Stimulated activated CD8-positive, alpha-beta memory T cell treated with anti-CD3 and anti-CD28 coated beads, Interleukin-2, amount 100 ng/mL, for 48 hours (primary cell): ENCODE results near the gene C19orf44.

Experiments
- DNase-seq, 2 donors: peaks; one replicate each; pipeline ENCODE4 v3.0.0-alpha.2; 2020; ENCODE audit warnings: low read depth in 2 of 2

The C19orf44 gene

DNA sequence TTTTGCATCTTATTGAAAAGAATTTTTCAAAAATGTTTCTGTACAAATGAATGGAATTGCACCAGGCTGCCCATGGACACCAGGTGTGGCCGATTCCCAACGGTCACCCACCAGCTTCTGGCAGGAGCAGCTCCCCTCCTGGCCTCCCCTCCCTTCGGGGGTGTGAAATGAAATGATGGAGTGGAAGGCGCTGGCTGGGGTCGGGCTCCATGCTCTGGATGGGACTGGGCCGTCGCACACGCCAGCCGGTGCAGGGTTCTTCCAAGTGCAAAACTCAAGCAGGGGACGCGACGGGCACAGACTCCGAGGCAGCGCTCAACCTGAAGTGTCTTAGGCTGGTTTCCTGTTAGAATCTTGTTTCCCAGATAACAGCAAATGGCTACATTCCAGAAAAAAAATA is 21.9 kb downstream of the C19orf44 start:
- no peak for DNase-seq

DNA sequence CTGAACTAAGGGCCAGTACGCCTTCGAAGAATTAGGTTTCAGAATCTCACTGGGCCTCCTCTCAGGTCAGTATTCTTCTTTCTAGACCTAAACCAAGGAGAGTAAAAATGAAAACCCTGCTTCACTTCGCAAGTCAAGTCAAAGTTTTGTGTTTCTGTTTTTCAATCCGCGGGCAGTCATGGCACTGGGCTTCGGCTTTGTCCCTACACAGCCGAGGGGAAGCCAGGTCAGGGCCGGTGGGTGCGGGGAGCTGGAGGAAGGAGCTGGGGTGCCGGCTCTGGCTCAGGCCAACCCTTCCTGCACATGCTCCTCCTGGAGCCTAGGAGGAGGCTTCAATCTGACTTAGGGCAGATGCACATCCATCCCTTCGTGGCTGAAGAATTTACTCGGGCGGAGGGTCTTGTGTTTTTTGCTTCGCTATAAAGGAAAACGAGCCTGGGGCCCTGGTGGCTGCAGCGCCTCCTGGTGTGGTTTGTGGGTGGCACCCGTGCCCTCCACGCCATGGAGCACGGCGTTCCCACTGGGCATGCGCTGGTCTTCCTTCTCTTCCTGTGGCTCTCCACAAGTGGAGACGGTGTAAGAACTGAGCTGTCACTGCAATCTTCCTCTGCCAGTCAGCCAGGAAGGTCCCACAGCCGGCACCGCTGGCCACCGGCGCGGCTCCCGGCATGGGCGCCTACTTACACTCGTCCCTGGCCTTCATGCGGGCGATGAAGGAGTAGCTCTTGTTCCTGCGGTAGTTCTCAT is 22.5 kb downstream of the C19orf44 start:
- DNase-seq, result no peak

- no peak for DNase-seq
Observed at GRCh38 chr19:16519230-16519687, 23.1 kb downstream of the C19orf44 start.

DNA sequence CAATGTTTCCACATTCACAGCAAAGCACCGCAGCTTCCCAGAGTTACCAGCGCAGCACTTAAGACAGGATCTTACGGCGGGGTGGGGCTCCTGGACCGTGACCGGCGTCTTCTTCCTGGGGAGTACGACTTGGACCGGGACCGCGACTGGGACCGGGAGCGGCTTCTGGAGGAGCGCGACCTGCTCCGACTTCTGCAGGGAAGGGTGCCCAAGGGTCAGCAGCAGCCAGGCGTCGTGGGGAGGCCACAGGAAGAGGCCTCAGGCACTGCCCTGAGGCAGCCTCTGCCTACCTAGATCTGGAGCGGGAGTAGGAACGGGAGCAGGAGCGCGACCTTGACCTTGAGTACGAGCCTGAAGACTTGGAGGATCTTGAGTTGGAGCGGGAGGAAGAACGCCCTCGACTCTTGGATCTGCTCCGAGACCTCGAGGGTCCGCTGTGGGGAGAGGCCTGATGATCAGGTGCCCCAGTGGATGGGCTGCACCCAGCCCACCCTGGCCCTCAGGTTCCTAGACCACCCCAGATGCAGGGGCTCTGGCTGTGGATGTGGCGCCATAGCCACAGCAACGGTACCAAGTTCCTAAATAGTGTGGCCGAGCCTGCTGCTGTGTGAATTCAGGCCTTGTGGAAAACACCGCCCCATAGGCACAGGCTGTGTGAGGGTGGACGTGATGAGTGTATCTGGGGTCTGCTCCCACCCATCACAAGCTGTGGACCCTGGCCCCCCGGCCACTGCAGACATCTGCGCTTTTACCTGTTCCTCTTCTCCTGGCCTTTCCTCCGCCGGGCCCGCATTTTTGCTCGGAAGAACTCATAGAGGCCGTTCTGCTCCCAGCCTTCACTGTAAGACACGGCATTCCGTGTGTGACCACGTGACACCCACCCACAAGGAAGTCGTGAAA is 24.1 kb downstream of the C19orf44 start:
- DNase-seq, result no peak

GRCh38 chr19:16520986-16521624 is 24.9 kb downstream of the C19orf44 start:
- no peak for DNase-seq

DNA sequence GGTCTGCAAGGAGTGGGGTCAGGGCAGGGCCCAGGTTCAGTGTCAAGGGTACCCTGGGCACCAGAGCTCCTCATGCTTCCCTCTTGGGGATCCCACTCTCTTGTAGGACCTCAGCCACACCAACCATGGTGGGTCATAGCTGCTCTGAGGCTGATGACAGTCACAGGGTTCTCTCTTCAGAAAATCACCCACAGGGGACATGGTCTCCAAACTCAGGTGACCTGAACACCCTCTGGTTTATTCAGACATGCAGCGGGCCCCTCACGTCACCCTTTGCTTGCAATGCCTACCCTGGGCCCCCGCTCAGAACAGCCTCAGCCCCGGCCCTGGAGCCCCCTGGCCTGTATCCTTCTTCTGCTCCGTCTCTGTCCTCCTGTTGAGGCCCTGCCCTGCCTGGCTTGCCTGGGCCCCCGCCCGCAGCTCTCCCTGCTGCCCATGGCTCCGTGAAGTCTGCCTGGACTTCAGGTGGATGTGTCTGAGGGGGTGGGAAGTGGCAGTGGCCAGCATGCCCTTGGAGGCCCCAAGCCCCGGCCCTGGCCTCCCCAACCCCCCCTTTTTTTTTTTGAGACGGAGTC is 25.6 kb downstream of the C19orf44 start:
- DNase-seq, result no peak

GRCh38 chr19:16522559-16523377 is 26.6 kb downstream of the C19orf44 start:
- DNase-seq, result no peak

DNA sequence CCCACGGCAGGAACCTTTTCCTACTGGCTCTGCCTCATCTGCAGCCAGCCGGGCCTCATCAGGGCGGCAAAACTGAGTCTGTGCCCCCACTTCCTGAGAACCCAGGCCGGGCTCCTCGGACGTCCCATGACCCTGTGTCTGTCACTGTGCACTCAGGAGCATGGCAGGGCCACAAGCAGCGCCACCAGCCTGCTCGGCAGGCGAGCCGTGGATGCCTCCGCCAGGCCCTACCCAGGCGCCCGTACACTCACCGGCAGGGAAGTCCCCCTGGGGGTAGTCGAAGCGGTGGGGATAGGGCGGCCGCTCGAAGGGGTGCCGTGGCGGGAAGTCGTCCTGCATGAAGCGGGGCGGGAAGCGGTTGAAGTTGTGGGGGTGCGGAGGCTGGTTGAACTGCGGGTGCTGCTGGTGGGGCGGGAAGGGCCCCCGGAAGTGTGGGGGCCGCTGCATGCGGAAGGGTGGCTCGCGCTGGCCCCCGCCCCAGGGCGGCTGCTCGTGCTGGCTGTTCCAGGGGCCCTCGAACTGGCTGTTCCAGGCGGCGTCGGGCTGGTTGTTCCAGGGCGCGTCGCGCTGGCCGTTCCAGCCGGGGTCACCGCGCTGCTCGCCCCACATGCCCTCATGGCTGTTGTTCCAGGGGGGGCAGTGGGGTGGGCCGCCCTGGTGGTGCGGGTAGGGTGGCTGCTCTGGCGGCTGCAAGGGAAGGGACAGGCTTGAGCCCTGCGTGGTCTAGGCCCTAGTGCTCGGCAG is 29.0 kb downstream of the C19orf44 start:
- no peak for DNase-seq

DNA sequence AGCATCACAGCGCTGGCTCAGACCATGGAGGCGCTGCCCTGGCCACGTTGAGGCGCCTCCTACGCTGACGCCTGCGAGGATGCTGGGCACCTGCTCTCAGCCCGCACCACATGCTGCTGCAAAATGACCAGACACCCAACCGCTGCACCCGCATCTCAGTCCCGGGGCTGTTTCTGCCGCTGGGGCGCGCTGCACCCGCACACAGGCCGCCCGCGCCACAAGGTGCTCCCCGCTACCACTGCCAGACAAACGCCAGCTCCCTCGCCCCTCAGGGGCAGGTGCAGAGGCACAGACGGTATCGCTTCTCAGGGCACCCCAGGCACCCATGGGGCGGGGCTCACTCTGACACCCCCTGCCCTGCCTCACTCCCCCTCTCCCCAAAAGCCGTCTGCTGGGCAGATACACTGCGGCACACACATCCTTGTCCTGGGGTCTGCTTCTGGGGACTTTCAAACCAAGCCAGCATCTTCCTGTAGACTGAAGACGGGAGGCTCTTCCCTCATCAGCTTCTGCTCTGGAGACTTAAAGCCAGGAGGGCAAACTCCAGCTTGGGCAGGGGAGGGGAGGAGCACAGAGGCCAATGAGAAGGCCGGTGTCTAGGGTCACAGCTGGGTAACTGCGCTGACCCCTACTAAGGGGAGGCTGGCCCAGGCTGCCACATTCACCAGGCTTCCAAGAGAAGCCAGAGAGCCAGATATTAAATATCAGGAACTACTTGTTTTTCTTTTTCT is 29.7 kb downstream of the C19orf44 start:
- no peak for DNase-seq

DNA sequence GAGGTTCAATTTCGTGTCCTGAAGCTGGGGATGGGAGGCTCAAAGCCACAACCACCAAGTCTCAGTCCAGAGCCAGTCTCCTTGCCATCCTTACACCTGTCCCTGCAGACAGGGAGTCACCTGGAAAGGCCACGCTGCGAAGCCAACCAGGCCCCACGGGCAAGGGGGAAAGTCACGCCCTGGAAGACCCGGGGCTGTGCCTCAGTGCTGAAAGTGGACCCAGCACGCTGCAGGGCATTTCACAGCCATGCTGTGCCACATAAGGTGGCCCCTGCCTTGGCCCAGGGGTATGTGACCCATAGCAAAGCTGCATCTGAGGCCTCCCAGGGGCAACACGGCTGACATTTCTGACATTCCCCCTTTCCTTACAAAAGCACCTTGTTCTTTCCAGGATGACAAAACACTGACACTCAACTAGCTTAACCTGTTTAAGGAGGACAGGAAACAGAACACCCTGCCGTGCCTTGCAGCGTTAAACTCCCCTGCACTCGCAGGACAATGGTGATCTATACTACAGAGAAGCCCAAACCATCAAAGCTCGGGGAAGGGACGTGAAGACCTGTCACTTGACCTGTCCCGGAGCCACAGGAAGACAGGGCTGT is 31.2 kb downstream of the C19orf44 start:
- no peak for DNase-seq

DNA sequence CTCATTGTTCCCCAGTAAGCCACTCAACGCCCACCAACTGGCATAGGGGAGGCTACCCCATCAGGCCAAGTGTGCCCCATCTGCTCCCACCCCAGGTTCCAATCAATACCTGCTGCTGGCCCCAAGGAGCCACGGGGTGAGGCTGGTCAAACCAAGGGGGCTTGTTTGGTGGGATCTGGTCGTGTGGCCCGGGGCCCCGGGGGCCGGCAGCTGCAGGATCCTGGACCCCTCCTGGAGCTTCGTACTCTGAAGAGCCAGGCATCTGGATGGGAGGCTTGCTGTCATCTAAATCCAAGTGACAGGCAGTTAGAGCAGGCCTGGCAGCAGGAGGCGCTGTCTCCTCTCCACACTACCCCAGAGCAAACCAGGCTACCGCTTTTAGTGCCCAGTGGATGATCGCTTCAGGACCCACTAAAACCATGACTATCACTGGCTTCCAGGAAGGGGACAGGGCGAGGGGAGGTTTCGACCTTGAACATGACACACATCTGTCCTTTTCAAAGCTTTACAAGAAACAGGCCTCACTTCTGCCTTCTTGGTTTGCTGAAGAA is 31.9 kb downstream of the C19orf44 start:
- DNase-seq, result peak in 1 of 2 donors; percentile 38

DNA sequence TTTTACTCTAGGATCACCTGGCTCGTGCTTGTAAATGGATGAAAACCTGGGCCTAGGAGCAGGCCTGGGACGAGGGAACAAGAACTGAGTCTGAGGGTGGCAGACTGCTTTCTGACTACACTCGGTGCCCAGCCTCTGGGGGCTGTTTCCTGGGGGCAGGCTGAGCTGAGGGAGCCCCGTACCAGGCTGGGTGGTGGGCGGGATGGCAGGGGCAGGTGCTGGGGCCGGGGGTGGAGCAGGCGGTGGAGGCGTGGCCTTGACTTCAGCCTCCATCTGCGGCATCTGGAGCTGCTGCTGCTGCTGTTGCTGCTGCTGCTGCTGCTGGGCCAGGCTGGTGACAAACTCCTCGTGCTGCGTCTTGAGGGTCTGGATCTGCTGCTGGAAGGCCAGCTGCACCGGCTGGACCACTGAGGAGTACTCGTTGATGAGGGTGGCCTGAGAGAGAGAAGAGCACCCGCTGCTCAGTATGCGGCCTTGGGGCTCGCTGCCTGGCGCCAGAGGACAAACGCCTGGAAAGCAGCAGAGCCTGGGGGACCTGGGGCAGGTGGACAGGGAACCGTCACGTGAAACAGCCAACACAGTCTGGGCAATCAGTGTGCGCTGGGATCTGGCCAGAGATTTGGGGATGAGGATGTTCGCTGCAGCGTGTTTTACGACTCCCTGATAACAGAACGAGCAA is 33.4 kb downstream of the C19orf44 start:
- no peak for DNase-seq

- no peak for DNase-seq
Observed at GRCh38 chr19:16530540-16531379, 34.6 kb downstream of the C19orf44 start.

DNA sequence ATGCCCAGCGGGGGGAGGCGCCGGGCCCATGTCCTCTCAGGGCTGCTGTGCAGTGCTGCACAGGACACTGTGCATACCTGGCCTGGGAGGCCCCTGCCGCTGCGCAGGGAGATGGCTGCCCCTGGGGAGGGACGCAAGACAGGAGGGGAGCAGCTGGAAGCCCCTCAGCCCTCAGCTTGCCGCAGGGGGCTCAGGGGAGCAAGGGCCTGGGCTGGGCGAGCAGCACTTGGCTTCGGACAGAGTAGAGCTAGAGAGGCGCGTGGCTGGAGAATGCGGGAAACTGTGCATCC is 35.1 kb downstream of the C19orf44 start:
- DNase-seq, result no peak

GRCh38 chr19:16532440-16533234 is 36.4 kb downstream of the C19orf44 start:
- no peak for DNase-seq

GRCh38 chr19:16535381-16535780 is 39.2 kb downstream of the C19orf44 start:
- no peak for DNase-seq

DNA sequence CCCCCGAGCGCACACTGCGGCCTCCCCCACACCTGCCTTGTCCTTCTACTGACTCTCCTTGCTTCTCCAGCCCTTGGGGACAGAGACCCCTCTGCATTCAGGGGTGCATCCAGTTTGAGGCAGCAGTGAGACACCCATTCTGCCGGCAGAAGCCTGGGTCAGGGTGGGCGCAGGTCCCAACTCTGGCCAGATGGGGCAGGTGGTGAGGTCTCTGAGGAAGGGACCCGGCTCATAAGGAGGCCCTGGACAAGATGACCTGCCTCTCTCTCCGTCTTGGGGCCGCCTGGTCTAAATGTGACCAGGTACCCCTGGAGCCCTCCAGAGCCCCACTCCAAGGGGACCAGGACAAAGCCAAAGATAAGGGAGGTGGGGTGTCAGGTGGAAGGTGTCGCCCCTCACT is 39.9 kb downstream of the C19orf44 start:
- DNase-seq, result no peak
